ENCODE data around the gene PSMA2. TPM values are rescaled to one million over a fixed set of nuclear protein-coding genes. Genes with fewer than 3 reads are reported as not detected.

PSMA2 gene
- total RNA-seq, 1 donor from 2014 or later = 46.9 TPM

- H3K27me3 ChIP-seq = no peaks in the 10 kb centered on the region
- H3K4me1 ChIP-seq = no peaks in the 10 kb centered on the region
- no peak overlapping the region for H3K27ac ChIP-seq
- H3K9me3 ChIP-seq = no peaks in the 10 kb centered on the region
- no peaks in the 10 kb centered on the region for H3K36me3 ChIP-seq
- intact Hi-C loops (cut with DNase I) = no loop called here
- H3K4me3 ChIP-seq = peak overlapping the region in 1 of 2 donors; percentile 11
- no peak for TF ChIP-seq POLR2A (IDR thresholded peaks at IDR 0.05)
- TF ChIP-seq CTCF (IDR thresholded peaks at IDR 0.05) = no peak
- DNase-seq (ENCODE audit: extremely low spot score in 2 of 2) = no peak
Measured at GRCh38 chr7:42945821-42946626, 14.1 kb upstream of the PSMA2 start.

GRCh38 chr7:42940985-42941847 lies 9.2 kb upstream of the PSMA2 start:
- intact Hi-C loops (cut with DNase I) = loop anchor here (5.0 kb wide), 1 partner anchor 321 kb away; no protein-coding TSS in a partner anchor

GRCh38 chr7:42939457-42940240 lies 7.7 kb upstream of the PSMA2 start:
- Histone ChIP-seq H3K27ac (no peak overlapping the region), H3K4me3 (no peak overlapping the region), H3K27me3 (no peaks in the 10 kb centered on the region), H3K36me3 (peaks cover 0 to 49% of the 10 kb centered on the region in 2 donors), H3K4me1 (peaks cover 5% of the 10 kb centered on the region), H3K9me3 (no peaks in the 10 kb centered on the region)
- TF ChIP-seq POLR2AphosphoS5 (IDR thresholded peaks at IDR 0.05; ENCODE audit: insufficient read depth in 1 of 2, low read depth in 1 of 2) (no peak), POLR2A (IDR thresholded peaks at IDR 0.05) (no peak), CTCF (IDR thresholded peaks at IDR 0.05) (no peak)
- DNase-seq (ENCODE audit: extremely low spot score in 2 of 2) = no peak
- intact Hi-C loops (cut with DNase I) = loop anchor here (5.0 kb wide), 1 partner anchor 323 kb away; no protein-coding TSS in a partner anchor

More at GRCh38 chr7:42940985-42941847, 9.2 kb upstream of the PSMA2 start:
- H3K4me3 ChIP-seq = no peak overlapping the region
- H3K36me3 ChIP-seq = peaks cover 0 to 37% of the 10 kb centered on the region in 2 donors
- H3K27ac ChIP-seq = no peak overlapping the region
- no peaks in the 10 kb centered on the region for H3K27me3 ChIP-seq
- H3K9me3 ChIP-seq = no peaks in the 10 kb centered on the region
- H3K4me1 ChIP-seq = no peaks in the 10 kb centered on the region
- TF ChIP-seq CTCF (IDR thresholded peaks at IDR 0.05) = peak; percentile 28 to 83 (median 80)
- no peak for TF ChIP-seq POLR2AphosphoS5 (IDR thresholded peaks at IDR 0.05; ENCODE audit: insufficient read depth in 1 of 2, low read depth in 1 of 2)
- DNase-seq (ENCODE audit: extremely low spot score in 2 of 2) = no peak

GRCh38 chr7:42935861-42936260 lies 3.9 kb upstream of the PSMA2 start:
- no peak overlapping the region for H3K27ac ChIP-seq
- H3K27me3 ChIP-seq = no peaks in the 10 kb centered on the region
- peaks cover 0 to 49% of the 10 kb centered on the region in 2 donors for H3K36me3 ChIP-seq
- intact Hi-C loops (cut with DNase I) = no loop called here
- DNase-seq (ENCODE audit: extremely low spot score in 2 of 2) = no peak
- H3K9me3 ChIP-seq = no peaks in the 10 kb centered on the region
- no peak overlapping the region for H3K4me3 ChIP-seq
- TF ChIP-seq POLR2AphosphoS5 (IDR thresholded peaks at IDR 0.05; ENCODE audit: insufficient read depth in 1 of 2, low read depth in 1 of 2) = no peak
- no peak for TF ChIP-seq POLR2A (IDR thresholded peaks at IDR 0.05)
- TF ChIP-seq CTCF (IDR thresholded peaks at IDR 0.05) = no peak
- H3K4me1 ChIP-seq = peaks cover 31% of the 10 kb centered on the region
